Measurements from ENCODE around the gene PIEZO2. TPM values are rescaled to one million over a fixed set of nuclear protein-coding genes. Genes with fewer than 3 reads are reported as not detected.

Gene PIEZO2
- total RNA-seq, 1 experiment from 2014 or later = 10.7 TPM

DNA sequence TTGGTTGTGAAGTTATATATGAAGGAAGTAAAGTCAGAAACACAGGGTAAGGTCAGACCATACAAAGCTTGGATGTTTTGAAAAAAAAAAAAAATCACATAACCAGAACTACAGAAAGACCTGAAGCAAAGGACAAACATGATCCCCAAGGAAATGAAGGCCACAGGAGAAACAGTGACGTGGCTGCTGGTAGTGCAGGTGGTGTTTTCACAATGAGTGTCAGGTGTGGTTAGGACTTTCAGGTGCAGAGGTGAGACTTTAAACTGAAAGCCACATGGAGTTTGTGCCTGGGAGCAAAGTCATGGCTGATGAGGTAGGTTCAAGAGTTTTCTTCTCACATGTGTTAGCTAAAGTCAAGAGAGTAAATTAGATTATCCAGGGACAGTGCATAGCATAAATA, 270.7 kb downstream of the PIEZO2 start:
- no peaks in the 10 kb centered on the region for H3K27me3 Mint-ChIP-seq (ENCODE audit: low read depth)
- no peak overlapping the region for H3K4me3 Mint-ChIP-seq
- H3K27ac Mint-ChIP-seq = no peak overlapping the region
- POLR2A ChIA-PET = no interaction called here
- DNase-seq (ENCODE audit: low spot score) = no peak
- TF ChIP-seq ZNF138 (CRISPR knock-in tag; conservative IDR thresholded peaks at IDR 0.05) (no peak), NR3C1 (CRISPR knock-in tag; conservative IDR thresholded peaks at IDR 0.05; ENCODE audit: low read depth) (no peak), RORB (CRISPR knock-in tag; IDR thresholded peaks at IDR 0.05) (no peak), ZNF317 (CRISPR knock-in tag; IDR thresholded peaks at IDR 0.05; ENCODE audit: borderline replicate concordance, low read depth) (no peak), MYBL2 (CRISPR knock-in tag; IDR thresholded peaks at IDR 0.05) (no peak), ATF1 (CRISPR knock-in tag; IDR thresholded peaks at IDR 0.05) (no peak), ZNF232 (CRISPR knock-in tag; IDR thresholded peaks at IDR 0.05) (no peak), ZBTB21 (CRISPR knock-in tag; IDR thresholded peaks at IDR 0.05; ENCODE audit: borderline replicate concordance) (no peak), IRF2 (CRISPR knock-in tag; IDR thresholded peaks at IDR 0.05; ENCODE audit: borderline replicate concordance, low read depth) (no peak), HMGA2 (CRISPR knock-in tag; IDR thresholded peaks at IDR 0.05) (no peak)
- TF ChIP-seq, protein P1, sequence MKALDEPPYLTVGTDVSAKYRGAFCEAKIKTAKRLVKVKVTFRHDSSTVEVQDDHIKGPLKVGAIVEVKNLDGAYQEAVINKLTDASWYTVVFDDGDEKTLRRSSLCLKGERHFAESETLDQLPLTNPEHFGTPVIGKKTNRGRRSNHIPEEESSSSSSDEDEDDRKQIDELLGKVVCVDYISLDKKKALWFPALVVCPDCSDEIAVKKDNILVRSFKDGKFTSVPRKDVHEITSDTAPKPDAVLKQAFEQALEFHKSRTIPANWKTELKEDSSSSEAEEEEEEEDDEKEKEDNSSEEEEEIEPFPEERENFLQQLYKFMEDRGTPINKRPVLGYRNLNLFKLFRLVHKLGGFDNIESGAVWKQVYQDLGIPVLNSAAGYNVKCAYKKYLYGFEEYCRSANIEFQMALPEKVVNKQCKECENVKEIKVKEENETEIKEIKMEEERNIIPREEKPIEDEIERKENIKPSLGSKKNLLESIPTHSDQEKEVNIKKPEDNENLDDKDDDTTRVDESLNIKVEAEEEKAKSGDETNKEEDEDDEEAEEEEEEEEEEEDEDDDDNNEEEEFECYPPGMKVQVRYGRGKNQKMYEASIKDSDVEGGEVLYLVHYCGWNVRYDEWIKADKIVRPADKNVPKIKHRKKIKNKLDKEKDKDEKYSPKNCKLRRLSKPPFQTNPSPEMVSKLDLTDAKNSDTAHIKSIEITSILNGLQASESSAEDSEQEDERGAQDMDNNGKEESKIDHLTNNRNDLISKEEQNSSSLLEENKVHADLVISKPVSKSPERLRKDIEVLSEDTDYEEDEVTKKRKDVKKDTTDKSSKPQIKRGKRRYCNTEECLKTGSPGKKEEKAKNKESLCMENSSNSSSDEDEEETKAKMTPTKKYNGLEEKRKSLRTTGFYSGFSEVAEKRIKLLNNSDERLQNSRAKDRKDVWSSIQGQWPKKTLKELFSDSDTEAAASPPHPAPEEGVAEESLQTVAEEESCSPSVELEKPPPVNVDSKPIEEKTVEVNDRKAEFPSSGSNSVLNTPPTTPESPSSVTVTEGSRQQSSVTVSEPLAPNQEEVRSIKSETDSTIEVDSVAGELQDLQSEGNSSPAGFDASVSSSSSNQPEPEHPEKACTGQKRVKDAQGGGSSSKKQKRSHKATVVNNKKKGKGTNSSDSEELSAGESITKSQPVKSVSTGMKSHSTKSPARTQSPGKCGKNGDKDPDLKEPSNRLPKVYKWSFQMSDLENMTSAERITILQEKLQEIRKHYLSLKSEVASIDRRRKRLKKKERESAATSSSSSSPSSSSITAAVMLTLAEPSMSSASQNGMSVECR (CRISPR knock-in tag; IDR thresholded peaks at IDR 0.05; ENCODE audit: borderline replicate concordance) = no peak
- TF ChIP-seq, protein P2, sequence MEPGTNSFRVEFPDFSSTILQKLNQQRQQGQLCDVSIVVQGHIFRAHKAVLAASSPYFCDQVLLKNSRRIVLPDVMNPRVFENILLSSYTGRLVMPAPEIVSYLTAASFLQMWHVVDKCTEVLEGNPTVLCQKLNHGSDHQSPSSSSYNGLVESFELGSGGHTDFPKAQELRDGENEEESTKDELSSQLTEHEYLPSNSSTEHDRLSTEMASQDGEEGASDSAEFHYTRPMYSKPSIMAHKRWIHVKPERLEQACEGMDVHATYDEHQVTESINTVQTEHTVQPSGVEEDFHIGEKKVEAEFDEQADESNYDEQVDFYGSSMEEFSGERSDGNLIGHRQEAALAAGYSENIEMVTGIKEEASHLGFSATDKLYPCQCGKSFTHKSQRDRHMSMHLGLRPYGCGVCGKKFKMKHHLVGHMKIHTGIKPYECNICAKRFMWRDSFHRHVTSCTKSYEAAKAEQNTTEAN (CRISPR knock-in tag; IDR thresholded peaks at IDR 0.05) = no peak
- TF ChIP-seq, protein P3, sequence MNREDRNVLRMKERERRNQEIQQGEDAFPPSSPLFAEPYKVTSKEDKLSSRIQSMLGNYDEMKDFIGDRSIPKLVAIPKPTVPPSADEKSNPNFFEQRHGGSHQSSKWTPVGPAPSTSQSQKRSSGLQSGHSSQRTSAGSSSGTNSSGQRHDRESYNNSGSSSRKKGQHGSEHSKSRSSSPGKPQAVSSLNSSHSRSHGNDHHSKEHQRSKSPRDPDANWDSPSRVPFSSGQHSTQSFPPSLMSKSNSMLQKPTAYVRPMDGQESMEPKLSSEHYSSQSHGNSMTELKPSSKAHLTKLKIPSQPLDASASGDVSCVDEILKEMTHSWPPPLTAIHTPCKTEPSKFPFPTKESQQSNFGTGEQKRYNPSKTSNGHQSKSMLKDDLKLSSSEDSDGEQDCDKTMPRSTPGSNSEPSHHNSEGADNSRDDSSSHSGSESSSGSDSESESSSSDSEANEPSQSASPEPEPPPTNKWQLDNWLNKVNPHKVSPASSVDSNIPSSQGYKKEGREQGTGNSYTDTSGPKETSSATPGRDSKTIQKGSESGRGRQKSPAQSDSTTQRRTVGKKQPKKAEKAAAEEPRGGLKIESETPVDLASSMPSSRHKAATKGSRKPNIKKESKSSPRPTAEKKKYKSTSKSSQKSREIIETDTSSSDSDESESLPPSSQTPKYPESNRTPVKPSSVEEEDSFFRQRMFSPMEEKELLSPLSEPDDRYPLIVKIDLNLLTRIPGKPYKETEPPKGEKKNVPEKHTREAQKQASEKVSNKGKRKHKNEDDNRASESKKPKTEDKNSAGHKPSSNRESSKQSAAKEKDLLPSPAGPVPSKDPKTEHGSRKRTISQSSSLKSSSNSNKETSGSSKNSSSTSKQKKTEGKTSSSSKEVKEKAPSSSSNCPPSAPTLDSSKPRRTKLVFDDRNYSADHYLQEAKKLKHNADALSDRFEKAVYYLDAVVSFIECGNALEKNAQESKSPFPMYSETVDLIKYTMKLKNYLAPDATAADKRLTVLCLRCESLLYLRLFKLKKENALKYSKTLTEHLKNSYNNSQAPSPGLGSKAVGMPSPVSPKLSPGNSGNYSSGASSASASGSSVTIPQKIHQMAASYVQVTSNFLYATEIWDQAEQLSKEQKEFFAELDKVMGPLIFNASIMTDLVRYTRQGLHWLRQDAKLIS (CRISPR knock-in tag; IDR thresholded peaks at IDR 0.05; ENCODE audit: borderline replicate concordance) = no peak
- TF ChIP-seq, protein P4, sequence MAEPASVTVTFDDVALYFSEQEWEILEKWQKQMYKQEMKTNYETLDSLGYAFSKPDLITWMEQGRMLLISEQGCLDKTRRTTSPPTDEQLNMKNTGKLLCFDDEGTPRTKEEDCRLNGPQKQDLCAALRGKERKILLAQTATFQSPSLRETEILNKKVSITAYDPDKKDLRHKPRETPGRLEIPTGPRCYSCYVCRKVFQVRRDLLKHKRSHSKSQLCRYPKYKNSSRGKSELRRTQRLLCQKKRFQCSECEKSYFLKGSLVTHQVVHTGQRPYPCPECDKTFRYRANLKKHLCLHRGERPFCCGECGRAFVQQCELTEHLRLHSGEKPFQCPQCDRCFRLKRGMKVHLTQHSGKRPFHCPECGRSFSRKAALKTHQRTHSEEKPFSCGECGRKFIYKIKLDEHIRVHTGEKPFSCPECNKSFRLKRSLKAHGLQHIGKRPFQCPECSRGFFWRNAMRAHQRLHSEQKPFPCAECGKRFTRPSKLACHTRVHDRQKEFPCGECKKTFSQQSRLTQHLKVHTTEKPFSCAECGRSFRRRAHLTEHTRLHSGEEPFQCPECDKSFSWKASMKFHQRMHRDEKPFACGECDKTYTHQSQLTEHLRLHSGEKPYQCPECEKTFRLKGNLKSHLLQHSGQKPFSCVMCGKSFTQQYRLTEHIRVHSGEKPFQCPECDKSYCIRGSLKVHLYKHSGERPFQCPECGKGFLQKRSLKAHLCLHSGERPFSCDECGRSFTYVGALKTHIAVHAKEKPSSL (CRISPR knock-in tag; conservative IDR thresholded peaks at IDR 0.05) = no peak
- CTCF ChIA-PET = no interaction called here
- no peaks in the 10 kb centered on the region for H3K36me3 Mint-ChIP-seq
- H3K9me3 Mint-ChIP-seq = peaks cover 6% of the 10 kb centered on the region
- no peak for ATAC-seq
- H3K4me1 Mint-ChIP-seq = peaks cover 10% of the 10 kb centered on the region

DNA sequence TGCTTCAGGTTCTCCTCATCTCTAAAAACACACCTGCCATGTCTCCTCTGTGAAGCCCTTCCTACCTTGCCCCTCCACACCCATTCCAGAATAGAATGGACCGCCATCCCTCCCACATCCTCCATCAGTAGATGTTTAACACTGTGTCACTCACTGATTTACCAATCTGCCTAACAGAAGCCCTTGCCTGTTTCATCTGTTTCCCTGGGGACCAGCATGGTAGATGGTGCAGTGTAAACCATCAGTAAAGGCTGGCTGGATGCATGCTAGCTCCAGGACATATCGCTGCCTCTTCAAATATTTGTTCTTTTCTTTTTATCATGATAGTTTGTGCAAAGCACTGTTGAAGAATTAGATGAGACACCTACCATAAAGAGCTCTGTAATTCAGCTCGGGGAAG, 271.4 kb downstream of the PIEZO2 start:
- DNase-seq (ENCODE audit: low spot score) (no peak), ATAC-seq (no peak)
- POLR2A ChIA-PET = no interaction called here
- Mint-ChIP-seq H3K27ac (no peak overlapping the region), H3K9me3 (peaks cover 6% of the 10 kb centered on the region), H3K4me1 (peaks cover 10% of the 10 kb centered on the region), H3K4me3 (no peak overlapping the region), H3K27me3 (ENCODE audit: low read depth) (no peaks in the 10 kb centered on the region), H3K36me3 (no peaks in the 10 kb centered on the region)
- TF ChIP-seq, protein P5, sequence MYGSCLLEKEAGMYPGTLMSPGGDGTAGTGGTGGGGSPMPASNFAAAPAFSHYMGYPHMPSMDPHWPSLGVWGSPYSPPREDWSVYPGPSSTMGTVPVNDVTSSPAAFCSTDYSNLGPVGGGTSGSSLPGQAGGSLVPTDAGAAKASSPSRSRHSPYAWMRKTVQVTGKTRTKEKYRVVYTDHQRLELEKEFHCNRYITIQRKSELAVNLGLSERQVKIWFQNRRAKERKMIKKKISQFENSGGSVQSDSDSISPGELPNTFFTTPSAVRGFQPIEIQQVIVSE (CRISPR knock-in tag; IDR thresholded peaks at IDR 0.05; ENCODE audit: borderline replicate concordance) = no peak
- TF ChIP-seq IRF2 (CRISPR knock-in tag; IDR thresholded peaks at IDR 0.05; ENCODE audit: borderline replicate concordance, low read depth) = no peak
- no peak for TF ChIP-seq CREM (CRISPR knock-in tag; IDR thresholded peaks at IDR 0.05)
- TF ChIP-seq, protein P1 (CRISPR knock-in tag; IDR thresholded peaks at IDR 0.05; ENCODE audit: borderline replicate concordance) = no peak
- TF ChIP-seq GTF2I (CRISPR knock-in tag; conservative IDR thresholded peaks at IDR 0.05) = no peak
- TF ChIP-seq RORB (CRISPR knock-in tag; IDR thresholded peaks at IDR 0.05) = no peak
- CTCF ChIA-PET = no interaction called here
